ENCODE results near the gene SMR3B. TPM values are rescaled to one million over a fixed set of nuclear protein-coding genes. Genes with fewer than 3 reads are reported as not detected.

Gene SMR3B
- total and polyA plus RNA-seq, 2 of the 4 experiments (the other 2 are of a cell fraction) = not detected

- Histone ChIP-seq H2BK5ac (ENCODE audit: low read depth, low read length, poor library complexity, severe bottlenecking) (no peak overlapping the region), H3K4me2 (ENCODE audit: low read depth, low read length) (no peak overlapping the region), H2BK15ac (ENCODE audit: low read depth, low read length) (no peak overlapping the region), H4K5ac (ENCODE audit: low read depth, low read length) (no peak overlapping the region), H3K4ac (ENCODE audit: low read depth, low read length) (no peak overlapping the region), H3K14ac (replicated peaks; ENCODE audit: low read depth, low read length) (no peak overlapping the region), H3K4me3 (ENCODE audit: insufficient read depth, low read depth, low read length) (no peak overlapping the region), H3K56ac (ENCODE audit: extremely low read depth, insufficient read depth, low read length) (no peak overlapping the region), H3K18ac (ENCODE audit: low read depth, low read length) (no peak overlapping the region), H4K20me1 (ENCODE audit: insufficient read depth, low read length) (no peaks in the 10 kb centered on the region), H3K79me1 (ENCODE audit: low read depth in 1 of 2, low read length in 2 of 2) (no peaks in the 10 kb centered on the region), H3K36me3 (ENCODE audit: control insufficient read depth, insufficient read depth, low read length) (no peaks in the 10 kb centered on the region), H4K8ac (ENCODE audit: low read depth in 2 of 2, low read length in 2 of 2) (no peak overlapping the region), H3K9me1 (ENCODE audit: insufficient read depth, low read length) (no peaks in the 10 kb centered on the region), H4K91ac (ENCODE audit: insufficient read depth, low read depth, low read length) (no peak overlapping the region), H3K4me1 (ENCODE audit: control insufficient read depth, insufficient read depth, low read length) (no peaks in the 10 kb centered on the region), H3K9ac (ENCODE audit: low read depth, low read length) (no peak overlapping the region), H3K27me3 (ENCODE audit: control insufficient read depth, insufficient read depth, low read length) (no peaks in the 10 kb centered on the region), H2BK20ac (ENCODE audit: low read depth, low read length) (no peak overlapping the region), H2BK120ac (ENCODE audit: low read depth, low read length) (no peak overlapping the region), H3K27ac (ENCODE audit: insufficient read depth, low read length) (no peak overlapping the region), H2AFZ (replicated peaks; ENCODE audit: low read length, poor library complexity) (no peak overlapping the region), H2AK5ac (ENCODE audit: low read depth, low read length) (no peak overlapping the region), H3K9me3 (ENCODE audit: control insufficient read depth, insufficient read depth, low read length) (no peaks in the 10 kb centered on the region), H3K23ac (ENCODE audit: low read depth, low read length) (no peak overlapping the region), H2AK9ac (replicated peaks; ENCODE audit: low read depth, low read length, poor library complexity) (no peak overlapping the region)
- TF ChIP-seq ELK1 (IDR thresholded peaks at IDR 0.05; ENCODE audit: borderline replicate concordance, low read depth, low read length) = no peak
- no peak for TF ChIP-seq CHD1 (IDR thresholded peaks at IDR 0.05; ENCODE audit: low read depth, low read length)
- no peak for TF ChIP-seq MAZ (IDR thresholded peaks at IDR 0.05; ENCODE audit: borderline replicate concordance, low read depth, low read length)
- no peak for TF ChIP-seq POLR2A (IDR thresholded peaks at IDR 0.05; ENCODE audit: low read depth, low read length)
- TF ChIP-seq CTCF (conservative IDR thresholded peaks at IDR 0.05; ENCODE audit: low read depth, low read length) = no peak
- no peak for DNase-seq
- WGBS, 2 experiments (ENCODE audit: extremely low coverage in 2 of 2, insufficient read length in 1 of 2) = no CpG with 5 or more reads among the region's 2 CpGs
- ATAC-seq (ENCODE audit: low read depth) = no peak
- dilution Hi-C loops (cut with HindIII; ENCODE audit: low sequenced_read_pairs, unreplicated experiment) = no loop called here
- in situ Hi-C loops (cut with MboI; ENCODE audit: low sequenced_read_pairs) = no loop called here
- ChIA-PET CTCF (no interaction called here), POLR2A (ENCODE audit: unreplicated experiment) (no interaction called here)
- intact Hi-C loops (cut with micrococcal nuclease) = no loop called here
- BruUV-seq (replicated peaks) = no TSS peak
Observed at GRCh38 chr4:70365479-70365878, 17.5 kb upstream of the SMR3B start.
